Skin epidermis (tissue), 12 donors: ENCODE measurements around the gene LSM7.

Source experiments
- H3K27ac ChIP-seq, 21 experiments: fragments of 200-600 bp; sonication (generic) in 11 of 21; one replicate each; pipeline ENCODE4 v1.5.0; 2020; ENCODE audit warnings: mild to moderate bottlenecking in 3 of 21, inconsistent platforms in 2 of 21, moderate library complexity in 2 of 21
- H3K4me3 ChIP-seq, 7 experiments: fragments of 200-600 bp; sonication (generic) in 2 of 7; one replicate each; pipeline ENCODE4 v1.5.0; 2020; ENCODE audit warnings: inconsistent platforms in 2 of 7, mild to moderate bottlenecking in 2 of 7, moderate library complexity in 1 of 7

The LSM7 gene

DNA sequence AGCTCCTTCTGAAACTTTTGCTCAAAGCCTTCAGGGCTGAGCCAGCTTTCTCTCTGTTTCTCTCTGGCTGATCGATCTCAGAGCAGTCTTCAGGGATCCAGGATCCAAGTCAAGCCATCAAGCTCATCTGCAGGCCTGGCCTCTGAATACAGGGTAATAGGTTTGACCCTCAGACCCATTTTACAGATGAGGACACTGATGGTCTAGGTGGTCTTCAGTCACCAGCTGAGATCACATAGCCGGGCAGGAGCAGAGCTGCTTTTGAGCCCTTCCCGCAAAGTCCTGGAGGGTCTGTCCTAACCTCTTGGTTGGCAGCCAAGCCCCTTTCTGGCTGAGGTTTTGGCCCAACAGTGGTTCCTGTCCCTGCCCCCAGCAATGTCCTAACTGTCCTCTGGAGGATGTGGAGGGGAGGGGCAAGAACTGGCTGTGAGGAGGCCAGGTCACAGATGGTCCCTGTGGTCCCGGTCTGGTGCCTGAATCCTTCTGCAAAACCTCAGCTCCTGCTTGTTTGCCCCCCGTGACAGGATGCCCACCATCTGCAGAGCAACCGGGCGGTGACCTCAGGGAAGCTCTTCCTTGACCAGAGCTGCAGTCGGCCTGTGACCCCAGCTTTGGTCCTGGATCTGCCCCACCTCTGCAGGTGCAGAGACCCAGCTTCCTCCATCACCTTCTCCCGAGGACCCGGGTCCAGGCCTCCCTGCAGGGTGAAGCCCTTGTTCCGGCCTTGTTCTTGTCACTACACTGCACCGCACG is 40.6 kb downstream of the LSM7 start:
- Histone ChIP-seq H3K4me3 (no peak overlapping the region), H3K27ac (peak overlapping the region in 3 of 21 experiments; percentile 2 to 81 (median 8))

DNA sequence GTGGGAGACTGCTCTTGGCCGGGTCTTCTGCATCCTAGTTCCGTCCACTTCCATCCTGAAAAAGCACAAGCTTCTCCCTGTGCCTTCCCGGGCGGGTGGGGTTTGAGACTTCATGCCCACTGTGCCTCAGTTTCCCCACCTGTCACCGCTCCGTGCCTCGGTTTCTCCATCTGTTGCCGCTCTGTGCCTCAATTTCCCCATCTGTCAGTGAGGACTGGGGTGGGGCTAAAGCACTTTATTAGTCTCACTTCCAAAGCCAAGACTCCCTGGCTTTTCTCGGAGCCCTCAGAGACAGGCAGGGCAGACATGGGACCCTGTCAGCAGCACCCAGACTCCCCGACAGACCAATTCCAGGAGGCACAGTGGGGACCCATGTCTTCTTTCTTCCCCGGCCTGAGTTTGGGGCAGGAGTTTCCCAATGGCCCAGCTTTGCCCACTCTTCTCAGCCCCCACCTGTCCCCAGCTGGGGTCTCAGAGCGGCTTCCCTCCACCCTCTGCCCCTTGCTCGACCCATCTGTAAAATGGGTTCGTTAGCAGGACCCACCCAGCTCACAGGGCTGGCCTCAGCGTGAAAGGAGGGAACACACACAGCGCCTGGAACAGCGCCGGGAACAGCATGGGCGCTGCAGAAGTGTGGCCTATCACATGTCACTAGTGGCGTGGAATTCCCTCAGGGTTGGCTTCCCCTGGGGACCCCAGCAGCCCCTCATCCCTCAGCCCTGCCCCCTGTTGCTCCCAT is 41.8 kb downstream of the LSM7 start:
- no peak overlapping the region for H3K4me3 ChIP-seq
- H3K27ac ChIP-seq = no peak overlapping the region

DNA sequence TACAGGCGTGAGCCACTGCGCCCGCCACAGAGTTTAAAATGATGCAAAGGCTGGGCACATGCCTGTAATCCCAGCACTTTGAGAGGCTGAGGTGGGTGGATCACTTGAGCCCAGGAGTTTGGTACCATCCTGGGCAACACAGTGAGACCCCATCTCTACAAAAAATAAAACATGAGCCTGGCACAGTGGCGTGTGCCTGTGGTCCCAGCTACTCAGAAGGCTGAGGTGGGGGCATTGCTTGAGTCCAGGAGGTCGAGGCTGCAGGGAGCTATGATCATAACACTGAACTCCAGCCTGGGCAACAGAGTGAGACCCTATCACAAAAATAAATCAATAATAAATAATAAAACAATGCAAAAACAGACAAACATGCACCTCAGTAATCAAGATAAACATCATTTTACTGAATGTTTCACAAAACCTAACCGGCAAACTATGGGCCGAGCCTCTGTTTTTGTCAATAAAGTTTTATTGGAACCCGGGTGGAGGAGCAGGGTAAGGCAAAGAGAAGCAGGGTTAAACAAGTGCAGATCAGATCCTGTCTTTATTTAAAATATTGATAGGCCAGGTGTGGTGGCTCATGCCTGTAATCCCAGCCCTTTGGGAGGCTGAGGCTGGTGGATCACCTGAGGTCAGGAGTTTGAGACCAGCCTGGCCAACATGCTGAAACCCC is 44.4 kb downstream of the LSM7 start:
- Histone ChIP-seq H3K4me3 (no peak overlapping the region), H3K27ac (no peak overlapping the region)

- Histone ChIP-seq H3K4me3 (peak overlapping the region in 1 of 7 experiments; percentile 11), H3K27ac (peak overlapping the region in 4 of 21 experiments; percentile 42 to 72 (median 58))
Measured at GRCh38 chr19:2282862-2283237, 45.5 kb downstream of the LSM7 start.

- peak within 1 kb of the TSS in 15 of 21 experiments; percentile 12 to 72 (median 50) for H3K27ac ChIP-seq
- peak within 1 kb of the TSS in 4 of 7 experiments; percentile 11 to 32 (median 20) for H3K4me3 ChIP-seq
Measured at GRCh38 chr19:2282062-2282861, 46.1 kb downstream of the LSM7 start, which contains the start of gene PEAK3. TSS of gene PEAK3 (minus strand) at chr19:2282175. CDS start at chr19:2280931, 1,244 bp downstream.

DNA sequence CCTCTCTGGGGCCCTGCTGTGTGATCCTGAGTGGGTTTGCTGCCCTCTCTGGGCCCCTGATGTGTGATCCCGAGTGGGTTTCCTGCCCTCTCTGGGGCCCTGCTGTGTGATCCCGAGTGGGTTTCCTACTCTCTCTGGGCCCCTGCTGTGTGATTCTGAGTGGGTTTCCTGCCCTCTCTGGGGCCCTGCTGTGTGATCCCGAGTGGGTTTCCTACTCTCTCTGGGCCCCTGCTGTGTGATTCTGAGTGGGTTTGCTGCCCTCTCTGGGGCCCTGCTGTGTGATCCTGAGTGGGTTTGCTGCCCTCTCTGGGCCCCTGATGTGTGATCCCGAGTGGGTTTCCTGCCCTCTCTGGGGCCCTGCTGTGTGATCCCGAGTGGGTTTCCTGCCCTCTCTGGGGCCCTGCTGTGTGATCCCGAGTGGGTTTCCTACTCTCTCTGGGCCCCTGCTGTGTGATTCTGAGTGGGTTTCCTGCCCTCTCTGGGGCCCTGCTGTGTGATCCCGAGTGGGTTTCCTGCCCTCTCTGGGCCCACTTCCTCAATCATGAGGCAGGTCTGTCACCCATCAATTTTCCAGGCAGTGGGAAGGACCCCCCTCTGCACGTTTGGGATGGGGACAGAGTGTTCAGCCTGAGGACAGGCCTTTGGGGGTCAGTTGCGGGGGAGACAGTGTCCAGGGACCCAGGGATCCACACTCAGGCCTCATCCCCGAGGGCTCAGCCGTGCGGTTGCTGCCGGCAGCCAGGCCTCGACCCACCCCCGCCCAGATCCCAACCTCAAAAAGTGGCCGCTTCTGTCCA is 46.9 kb downstream of the LSM7 start:
- Histone ChIP-seq H3K27ac (peak overlapping the region in 15 of 21 experiments; percentile 12 to 72 (median 50)), H3K4me3 (peak overlapping the region in 4 of 7 experiments; percentile 11 to 32 (median 20))

DNA sequence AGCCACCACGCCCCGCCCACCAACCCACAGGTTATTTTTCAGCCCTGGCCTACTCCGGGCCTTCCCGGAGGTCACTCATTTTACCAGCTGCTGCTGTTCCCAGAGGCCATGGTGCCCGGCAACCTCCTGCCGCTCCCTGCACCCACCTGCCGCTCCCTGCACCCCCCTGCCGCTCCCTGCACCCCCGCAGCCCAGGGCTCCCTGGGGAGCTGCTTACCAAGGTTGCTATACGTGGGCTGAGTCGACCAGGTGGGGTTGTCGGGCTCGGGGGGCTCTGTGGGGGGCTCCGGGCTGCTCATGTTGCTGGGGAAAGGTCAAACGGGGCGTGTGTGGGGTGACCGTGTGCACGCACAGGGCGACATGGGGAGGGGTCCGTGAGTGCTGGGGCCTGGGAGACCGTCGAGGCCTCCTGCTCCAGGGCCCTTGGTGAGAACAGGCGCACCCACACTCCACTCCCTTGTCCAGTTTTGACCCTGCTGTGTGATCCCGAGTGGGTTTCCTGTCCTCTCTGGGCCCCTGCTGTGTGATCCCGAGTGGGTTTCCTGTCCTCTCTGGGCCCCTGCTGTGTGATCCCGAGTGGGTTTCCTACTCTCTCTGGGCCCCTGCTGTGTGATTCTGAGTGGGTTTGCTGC is 47.6 kb downstream of the LSM7 start:
- Histone ChIP-seq H3K27ac (no peak overlapping the region), H3K4me3 (no peak overlapping the region)

- H3K27ac ChIP-seq = no peak overlapping the region
- H3K4me3 ChIP-seq = no peak overlapping the region
Measured at GRCh38 chr19:2278459-2279158, 49.8 kb downstream of the LSM7 start.

DNA sequence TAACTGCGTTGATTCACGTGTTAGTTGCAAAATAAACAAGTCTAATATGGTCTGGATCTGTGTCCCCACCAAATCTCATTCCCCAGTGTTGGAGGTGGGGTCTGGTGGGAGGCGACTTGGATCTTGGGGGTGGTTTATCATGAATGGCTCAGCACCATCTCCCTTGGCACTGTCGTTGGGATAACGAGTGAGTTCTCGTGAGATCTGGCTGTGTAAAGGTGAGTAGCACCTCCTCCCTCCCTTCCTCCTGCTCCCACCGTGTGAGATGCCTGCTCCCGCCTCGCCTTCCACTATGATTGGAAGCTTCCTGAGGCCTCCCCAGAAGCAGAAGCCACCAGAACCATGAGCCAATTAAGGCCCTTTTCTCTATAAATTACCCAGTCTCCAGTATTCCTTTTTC is 51.2 kb downstream of the LSM7 start:
- no peak overlapping the region for H3K4me3 ChIP-seq
- no peak overlapping the region for H3K27ac ChIP-seq

- Histone ChIP-seq H3K4me3 (peak overlapping the region in 1 of 7 experiments; percentile 18), H3K27ac (peak overlapping the region in 4 of 21 experiments; percentile 16 to 46 (median 32))
Measured at GRCh38 chr19:2276429-2276986, 51.9 kb downstream of the LSM7 start.

DNA sequence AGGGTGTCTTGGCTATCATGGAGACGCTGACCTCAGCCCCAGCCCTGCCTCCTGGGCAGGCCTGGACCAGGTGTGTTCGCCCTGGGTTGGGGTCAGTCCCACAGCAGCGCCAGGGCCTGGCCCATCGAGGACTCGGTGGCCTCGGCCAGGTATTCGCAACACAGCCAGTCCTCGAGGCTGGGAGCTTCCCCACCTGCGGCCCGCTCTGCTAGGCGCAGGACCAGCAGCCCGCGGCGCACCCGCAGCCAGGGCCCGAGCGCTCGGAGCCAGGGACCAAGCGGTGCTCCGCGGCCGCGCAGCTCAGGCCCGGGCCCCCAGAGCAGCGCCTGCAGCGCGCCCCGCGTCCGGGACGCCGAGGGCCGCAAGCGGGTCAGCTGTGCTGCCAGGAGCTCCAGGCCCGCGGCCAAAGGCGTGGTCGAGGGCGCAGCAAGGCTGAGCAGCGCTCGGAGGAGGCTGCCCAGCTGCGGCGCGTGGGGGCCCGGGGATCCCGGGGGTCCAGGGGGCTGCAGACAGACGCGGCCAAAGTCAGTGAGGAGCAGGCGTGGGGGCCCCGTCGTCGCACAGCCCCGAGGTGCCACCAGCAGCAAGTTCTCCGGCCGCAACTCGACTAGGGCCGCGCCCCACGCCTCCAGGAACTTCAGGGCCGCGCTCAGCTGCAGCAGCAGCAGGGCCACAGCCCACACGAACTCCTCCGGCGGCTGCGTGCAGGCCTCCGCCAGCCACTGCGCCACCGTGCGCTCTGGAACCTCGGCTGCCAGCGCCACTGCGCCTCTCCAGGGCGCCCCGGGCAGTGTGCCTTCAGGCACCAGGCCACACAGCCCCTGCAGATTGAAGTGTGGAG is 52.6 kb downstream of the LSM7 start:
- H3K27ac ChIP-seq = peak overlapping the region in 7 of 21 experiments; percentile 14 to 46 (median 26)
- H3K4me3 ChIP-seq = peak overlapping the region in 1 of 7 experiments; percentile 18

GRCh38 chr19:2274931-2275535 is 53.4 kb downstream of the LSM7 start:
- Histone ChIP-seq H3K4me3 (no peak overlapping the region), H3K27ac (peak overlapping the region in 5 of 21 experiments; percentile 14 to 34 (median 23))

DNA sequence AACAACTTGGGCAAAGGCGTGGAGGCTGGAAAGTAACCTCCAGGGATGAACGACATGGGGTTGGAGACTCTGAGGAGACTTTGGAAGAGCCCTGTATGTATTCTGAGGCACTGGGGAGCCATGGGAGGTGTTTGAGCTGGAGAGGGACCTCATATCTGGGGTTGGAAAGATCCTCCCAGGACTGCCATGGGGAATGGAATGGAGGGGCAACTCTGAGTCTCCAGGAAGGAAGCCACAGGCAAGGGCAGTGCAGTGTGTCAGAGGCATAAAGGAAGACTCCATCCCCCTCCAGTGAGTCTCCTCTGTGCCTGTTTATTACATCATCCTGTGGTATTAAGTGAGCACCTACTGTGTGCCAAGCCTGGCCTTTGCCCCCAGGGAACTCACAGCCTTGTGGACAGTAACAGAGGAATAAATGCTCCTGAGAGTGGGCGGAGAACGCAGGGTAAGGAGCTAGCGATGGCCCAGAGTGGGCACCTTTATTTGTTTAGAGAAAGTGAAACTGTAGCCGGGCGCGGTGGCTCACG is 54.1 kb downstream of the LSM7 start:
- Histone ChIP-seq H3K4me3 (peak overlapping the region in 1 of 7 experiments; percentile 91), H3K27ac (peak overlapping the region in 14 of 21 experiments; percentile 31 to 99 (median 64))

- peak overlapping the region in 19 of 21 experiments; percentile 2 to 99 (median 55) for H3K27ac ChIP-seq
- peak overlapping the region in 4 of 7 experiments; percentile 8 to 91 (median 14) for H3K4me3 ChIP-seq
Measured at GRCh38 chr19:2273356-2274184, 54.8 kb downstream of the LSM7 start.
